Activated CD4-positive, alpha-beta T cell treated with anti-CD3 and anti-CD28 coated beads, Interleukin-2, Interleukin-4, amounts not matched to agents 100 ng/mL and 50 ng/mL, durations not matched to agents 16 hours and 8 hours (primary cell): ENCODE results near the gene OSBPL7.

Experiments used
- DNase-seq: peaks from one replicate; pipeline ENCODE4 v3.0.0-alpha.2; 2020; ENCODE audit warnings: low spot score

OSBPL7 gene, protein sequence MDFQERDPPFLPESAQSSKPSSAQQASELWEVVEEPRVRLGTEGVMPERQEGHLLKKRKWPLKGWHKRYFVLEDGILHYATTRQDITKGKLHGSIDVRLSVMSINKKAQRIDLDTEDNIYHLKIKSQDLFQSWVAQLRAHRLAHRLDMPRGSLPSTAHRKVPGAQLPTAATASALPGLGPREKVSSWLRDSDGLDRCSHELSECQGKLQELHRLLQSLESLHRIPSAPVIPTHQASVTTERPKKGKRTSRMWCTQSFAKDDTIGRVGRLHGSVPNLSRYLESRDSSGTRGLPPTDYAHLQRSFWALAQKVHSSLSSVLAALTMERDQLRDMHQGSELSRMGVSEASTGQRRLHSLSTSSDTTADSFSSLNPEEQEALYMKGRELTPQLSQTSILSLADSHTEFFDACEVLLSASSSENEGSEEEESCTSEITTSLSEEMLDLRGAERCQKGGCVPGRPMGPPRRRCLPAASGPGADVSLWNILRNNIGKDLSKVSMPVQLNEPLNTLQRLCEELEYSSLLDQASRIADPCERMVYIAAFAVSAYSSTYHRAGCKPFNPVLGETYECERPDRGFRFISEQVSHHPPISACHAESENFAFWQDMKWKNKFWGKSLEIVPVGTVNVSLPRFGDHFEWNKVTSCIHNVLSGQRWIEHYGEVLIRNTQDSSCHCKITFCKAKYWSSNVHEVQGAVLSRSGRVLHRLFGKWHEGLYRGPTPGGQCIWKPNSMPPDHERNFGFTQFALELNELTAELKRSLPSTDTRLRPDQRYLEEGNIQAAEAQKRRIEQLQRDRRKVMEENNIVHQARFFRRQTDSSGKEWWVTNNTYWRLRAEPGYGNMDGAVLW

DNA sequence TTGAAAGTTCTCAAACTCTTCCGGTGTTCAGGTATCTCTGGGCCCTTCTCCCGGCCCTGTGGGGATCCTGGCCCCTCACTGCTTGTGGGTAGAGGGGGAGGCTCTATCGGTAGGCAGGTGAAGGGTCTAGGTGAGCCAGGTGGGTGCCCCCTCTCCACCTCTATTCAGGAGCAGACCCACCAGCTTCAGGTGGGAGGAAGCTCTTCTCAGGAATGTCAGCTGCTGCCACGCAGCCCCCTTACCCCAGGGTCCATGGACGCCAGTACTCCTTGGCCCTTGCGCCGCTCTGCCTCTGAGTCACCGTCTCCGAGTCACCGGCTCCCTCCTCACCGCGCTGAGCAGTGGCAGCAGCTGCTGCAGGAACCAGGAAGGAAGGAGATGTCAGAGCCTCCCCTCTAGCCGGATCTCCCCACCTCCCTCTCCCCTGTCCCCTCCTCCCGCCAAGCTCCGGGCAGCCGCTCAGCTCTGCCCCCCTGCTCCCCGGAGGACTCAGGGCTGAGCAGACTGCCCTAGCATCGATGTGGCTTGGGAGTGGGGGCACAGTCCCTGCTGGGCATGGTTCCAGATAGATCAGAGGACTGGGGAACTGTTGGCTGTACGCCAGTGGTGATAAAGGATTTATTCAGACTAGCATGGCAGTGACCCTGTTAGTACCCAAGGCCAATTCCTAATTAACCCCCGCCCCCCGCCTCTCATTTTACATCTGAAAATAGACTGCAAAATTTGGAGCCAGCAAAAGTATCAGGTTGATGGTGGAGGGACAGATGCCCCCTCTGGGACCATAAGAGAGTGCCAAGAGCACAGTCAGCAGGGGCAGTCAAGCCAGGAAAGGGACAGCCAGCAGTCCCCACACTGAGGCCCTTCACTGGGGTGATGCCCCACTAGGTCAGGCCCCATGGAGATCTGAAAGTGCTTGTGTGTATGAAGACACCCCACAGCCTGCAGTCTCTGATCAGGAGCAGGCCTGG is at the start of gene OSBPL7:
Gene OSBPL7, minus strand, starts transcription at position 371 of the 968 bp plus-strand sequence. CDS start 1,516 bp downstream, outside the sequence.
- DNase-seq = peak; percentile 77

DNA sequence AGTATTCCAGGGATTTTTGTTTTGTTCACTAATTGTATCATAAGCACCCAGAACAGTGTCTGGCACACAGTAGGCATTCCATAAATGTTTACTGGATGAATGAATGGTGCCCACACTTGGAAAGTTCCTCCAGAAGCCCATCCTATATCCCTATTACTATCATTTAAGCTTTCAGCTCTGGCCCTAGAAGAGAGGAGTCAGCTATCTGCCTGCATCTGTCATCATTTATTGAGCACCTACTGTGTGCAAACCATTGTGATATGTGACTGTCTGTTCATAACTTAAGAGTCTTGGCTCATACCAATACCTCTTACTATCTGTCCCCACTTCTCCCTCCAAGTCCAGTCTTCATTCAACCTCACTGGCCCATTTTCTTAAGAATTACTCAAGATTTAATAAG is 49.5 kb upstream of the OSBPL7 start:
- DNase-seq = no peak

DNA sequence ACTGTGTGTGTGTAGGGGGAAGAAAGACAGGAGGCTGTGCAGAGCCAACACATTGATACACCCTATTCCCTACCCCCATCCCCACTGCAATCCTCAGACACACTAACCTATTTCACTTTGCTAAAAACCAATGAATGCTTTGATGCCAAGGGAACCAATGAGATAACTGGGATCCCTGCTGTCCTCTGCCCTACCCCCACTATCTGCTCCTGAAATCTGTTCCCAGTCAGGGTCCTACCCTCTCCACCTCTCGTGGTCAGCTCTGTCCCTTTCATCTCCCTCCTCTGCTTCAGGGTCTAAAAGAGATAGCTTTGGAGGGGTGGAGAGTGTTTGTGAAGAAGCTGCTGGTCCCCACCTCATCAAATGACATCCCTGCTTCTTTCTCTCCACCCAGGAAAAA is 48.5 kb upstream of the OSBPL7 start:
- no peak for DNase-seq

DNA sequence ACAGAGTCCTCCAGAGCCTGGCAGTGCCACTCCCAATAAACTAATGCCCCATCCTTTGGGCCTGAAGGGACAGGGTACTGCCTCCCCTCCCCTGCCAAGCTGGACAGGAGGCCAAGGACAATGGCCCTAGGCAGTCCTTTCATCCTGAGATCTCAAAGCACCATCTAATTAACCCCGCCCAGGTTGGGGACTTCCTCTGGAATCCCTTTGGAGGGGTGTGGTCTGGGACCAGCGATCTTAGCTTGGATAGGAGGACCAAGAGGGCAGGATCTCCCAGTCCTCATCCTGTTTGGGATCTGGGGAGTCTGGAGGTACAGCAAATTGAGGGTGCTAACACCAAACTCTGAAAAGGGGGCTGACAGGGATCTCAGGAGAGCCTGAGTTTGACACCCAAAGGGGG is 47.5 kb upstream of the OSBPL7 start:
- DNase-seq = no peak

DNA sequence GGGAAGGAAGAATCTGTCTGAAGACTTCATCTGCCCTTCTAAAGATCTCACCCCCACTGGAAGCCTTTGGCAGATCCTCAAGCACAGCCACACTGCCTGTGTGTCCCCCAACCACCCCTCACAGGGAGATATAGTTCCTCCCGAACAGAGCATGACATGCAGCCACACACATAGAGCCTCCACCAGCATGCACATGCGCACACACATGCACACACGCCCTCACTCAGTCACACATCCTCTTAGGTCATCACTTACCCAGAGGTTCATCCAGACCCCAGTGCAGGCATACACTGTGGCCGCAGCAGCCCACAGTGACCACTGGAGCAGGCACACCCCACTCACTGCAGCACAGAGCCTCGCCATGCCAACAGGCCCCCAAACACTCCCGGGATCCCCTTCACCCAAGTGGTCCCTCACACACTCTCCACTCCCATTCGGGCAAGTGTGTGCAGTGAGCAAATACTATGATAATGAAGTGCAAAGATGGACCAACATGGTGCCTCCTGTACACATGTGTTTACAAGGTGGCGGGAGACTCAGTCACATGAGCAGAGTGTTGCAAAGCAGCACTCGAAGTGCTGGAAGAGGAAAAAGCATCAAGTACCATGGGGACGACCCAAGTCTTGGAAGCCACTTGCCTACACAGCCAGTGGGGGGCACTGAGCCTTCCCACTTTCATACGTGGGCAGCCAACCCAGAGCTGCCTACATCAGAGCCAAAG is 46.4 kb upstream of the OSBPL7 start:
- DNase-seq = no peak

DNA sequence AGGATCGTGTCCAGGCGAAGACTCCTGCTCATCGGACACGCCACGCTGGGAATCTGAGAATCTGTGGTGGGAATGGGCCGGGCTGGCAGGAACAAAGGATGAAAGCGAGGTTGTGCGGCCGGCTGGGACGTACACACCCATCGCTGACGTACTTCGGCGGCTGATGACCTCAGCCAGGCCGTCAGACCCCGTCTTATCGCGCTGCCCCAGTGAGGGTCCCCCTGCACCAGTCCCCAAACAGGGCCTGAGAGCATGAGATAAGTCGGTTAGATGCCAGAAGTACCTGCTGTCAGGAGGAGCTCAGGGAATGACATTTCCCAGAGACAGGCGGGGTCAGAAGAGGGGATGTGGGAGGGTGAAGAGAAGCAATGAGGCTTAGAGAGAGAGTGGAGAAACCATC is 45.3 kb upstream of the OSBPL7 start:
- DNase-seq = no peak

DNA sequence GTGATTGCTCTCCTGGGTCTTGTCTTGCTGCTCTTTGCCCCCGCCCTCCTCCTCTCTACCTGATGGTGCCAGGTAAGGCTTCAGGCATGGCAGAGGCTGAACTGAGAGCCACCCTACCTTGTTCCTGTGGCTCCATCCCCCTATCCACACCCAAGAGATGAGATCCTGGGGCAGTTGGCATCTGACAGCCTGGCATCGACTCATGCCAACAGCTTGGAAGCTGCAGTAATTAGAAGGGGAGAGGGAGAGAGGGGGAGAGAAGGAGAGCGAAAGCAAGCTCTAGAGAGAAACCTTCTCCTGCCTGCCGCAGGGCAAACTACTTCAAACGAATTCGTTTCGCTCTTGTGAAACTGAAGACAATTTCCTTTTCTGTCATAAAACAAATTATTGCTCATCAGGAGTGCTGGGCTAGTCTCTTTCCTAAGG is 43.2 kb upstream of the OSBPL7 start:
- DNase-seq = peak; percentile 52

DNA sequence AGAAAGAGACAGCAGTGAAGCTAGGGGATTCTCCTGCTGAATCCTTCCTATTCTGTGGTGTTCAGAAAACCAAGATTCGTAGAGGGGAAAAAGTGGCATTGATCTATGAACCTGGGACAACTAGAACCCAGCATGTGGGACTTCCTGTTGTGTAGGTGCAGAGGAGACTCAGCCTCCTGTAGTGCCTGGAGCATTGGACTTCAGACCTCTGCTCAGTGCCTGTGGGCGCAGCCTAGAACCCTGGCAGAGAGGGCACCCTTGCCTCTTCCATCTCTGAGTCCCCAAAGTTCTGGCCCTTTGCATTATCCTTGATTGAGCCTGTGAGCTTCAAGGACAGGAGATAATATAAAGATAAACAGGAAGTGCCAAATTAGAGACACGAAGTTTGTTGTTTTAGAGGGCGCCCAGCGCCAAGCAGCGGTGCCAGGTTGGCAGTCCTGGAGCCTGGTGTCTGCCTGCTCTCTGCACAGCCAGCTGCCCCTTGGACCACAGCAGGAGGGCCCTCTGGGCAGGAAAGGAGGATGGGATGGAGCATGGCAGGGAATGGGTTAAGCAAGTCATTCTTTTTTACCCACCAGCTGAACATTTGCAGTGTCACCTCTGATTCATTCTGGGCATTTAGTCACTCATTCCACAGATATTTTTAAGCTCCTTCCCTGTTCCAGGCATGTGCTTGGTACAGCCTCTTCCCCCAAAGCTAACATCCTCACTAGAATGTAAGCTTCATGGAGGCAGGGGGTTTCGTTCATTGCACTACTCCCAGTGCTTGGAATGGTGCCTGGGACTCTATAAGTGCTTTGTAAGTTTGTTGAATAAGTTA is 41.2 kb upstream of the OSBPL7 start:
- no peak for DNase-seq

DNA sequence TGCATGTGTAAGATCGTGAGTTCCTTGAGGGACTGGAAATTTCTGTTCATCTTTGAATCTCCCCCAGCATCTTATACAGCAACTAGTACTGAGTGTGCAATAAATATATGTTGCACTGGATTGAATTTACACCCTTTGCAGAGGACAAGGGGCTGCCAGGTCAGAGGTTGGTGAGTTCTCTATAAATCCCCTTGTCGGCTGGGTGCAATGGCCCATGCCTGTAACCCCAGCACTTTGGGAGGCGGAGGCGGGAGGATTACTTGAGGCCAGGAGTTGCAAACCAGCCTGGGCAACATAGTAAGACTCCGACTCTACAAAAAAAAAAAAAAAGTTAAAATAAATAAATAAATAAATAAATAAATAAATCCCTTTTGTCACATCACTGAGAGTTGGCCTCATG is 38.8 kb upstream of the OSBPL7 start:
- no peak for DNase-seq

DNA sequence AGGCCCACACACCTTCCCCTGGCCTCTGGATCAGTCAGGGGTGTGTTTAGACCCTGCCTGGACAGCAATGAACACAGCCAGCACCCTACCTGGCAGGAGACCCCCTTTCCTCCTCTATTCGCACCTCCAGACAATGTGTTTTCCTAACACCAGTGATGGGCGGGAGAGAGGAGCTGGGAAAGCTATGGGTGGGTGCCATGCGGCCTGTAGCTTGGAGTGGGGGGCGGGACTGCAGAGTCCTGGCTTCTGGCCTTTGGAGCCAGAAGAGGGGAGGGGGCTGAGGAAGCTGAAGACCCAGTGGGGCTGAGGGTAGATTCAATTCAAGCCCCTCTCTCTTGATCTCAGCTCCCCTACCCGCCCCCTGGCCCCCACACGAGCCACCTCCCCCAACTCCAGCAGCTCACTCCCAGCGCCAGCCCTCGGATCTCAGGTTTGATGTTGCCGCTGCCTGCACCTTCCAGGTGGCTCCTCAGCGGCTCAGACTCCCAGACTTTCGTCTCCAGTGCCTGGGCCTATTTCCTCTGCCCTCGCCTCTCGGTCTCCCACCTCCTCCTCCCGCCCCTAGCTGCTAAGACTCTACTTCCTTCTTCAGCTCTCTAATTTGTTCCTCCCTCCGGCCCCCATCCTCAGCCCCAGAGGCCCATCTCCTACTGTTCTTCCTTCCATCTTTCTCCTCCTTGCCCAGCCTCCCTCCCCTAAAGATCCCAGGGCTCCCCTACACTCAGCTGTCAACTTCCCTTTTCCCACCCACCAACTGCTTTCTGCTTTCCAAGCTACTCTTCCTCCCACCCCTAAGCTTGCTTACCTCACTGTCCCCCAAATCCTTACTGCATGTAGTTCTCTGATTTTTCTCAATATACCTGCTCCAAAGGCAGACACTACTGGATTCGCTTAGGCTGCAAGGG is 36.2 kb upstream of the OSBPL7 start:
- DNase-seq = no peak

DNA sequence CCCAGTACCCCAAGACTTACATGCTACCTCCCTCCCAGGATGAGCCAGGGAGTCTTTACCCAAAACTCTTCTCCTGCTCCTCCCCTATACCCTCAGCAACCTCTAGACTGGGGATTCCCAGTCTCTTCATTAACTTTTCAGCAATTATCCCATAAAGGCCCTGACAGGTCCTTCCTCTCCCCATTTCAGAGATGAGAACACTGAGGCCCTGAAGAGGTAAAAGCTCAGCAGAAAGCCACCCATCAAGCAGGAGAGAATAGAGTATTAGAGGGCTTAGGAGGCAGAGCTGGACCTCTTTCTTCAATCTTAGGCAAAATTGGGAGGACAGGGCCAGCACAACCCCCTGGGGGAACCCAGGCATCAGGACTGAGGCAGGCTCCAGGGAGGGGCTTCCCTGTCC is 35.2 kb upstream of the OSBPL7 start:
- DNase-seq = no peak

DNA sequence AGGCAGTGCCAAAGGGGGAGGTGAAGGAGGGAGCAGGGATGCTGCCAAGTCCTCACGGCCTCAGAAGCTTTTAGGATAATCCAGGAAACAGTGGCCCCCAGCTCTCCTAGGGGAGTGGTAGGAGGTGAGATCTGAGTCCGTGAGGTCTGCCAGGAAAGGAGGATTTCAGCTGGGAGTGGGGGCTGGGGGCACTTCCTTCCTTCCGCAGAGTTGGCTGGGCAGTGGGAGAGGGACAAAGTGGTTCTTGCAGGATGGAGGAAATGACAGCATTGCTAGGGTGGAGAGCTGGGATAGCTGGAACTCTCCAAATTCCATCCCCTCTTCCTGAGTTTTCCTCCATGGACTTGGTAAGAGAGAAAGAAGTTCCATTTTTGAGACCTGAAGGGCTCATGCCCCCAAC is 34.1 kb upstream of the OSBPL7 start:
- no peak for DNase-seq

DNA sequence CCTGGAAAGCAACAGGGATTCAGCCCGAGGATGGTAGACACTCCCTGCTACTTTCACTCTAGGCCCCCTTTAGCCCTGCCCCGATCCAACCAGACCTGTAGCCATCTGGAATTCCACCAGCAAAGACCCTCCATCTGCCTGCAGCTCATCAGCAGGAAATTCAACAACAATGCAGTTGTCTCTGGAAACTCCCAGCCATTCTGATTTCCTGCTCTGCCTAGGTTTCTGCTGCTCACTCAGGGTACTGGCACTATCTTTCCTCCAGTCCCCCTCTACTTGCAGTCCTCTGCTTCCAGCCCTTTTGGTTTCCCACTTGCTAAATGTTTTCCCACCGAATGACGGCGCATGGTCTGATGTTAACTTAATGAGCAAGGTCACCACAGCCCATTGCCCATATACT is 32.0 kb upstream of the OSBPL7 start:
- DNase-seq = no peak

DNA sequence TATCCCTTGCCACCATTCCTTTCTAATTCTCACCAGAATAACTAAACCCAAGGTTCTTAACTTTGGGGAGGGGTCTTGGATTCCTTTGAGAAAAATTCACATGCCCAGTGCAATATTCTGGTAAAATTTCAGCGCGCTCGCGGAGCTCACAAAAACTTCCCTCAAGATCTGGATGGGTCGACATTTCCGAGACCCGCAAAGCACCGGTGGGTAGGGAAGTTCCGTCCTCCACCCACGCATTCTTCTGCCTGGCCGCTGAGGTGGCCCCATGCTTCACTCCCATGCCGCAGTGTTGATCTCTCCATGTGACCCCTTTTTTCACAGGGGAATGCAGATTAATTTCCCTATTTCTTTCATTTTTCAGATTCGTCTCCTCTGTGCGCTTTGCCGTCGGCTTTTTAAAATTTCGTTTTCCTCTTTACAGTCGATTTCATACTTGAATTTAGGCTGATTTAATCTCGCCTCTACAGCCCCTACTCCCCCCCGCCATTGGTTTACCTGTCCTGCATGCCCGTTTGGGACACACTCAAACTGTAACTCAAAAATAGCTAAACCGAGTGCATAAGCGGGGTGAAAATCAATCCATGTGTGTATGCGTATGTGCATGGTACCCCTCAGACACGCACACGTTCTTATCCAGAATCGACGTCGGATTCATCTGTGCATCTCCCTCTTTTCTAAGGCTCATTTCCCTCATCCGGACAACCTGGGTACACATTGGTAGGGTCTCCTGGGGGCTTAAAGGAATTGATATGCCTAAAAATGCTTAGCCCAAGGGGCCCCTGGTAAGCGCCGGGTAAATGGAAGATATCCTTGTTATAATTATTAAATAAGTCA is 30.7 kb upstream of the OSBPL7 start:
- no peak for DNase-seq

DNA sequence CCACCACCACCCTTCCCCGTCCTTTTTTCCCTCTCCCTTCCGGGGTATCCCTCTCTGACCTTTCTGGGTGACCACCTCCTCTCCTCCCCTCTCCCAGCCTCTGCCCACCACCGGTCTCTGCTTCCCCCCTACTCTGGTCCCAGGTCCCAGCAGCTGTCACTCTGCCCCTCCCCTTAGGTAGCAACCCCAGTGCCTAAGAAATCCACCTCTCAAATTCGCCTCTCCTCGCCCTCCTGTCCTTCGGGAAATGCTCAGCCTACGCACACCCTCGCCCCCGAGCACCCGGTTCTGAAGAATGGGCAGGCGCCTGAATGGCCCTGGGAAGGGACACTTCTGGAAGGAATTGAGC is 30.1 kb upstream of the OSBPL7 start:
- no peak for DNase-seq

DNA sequence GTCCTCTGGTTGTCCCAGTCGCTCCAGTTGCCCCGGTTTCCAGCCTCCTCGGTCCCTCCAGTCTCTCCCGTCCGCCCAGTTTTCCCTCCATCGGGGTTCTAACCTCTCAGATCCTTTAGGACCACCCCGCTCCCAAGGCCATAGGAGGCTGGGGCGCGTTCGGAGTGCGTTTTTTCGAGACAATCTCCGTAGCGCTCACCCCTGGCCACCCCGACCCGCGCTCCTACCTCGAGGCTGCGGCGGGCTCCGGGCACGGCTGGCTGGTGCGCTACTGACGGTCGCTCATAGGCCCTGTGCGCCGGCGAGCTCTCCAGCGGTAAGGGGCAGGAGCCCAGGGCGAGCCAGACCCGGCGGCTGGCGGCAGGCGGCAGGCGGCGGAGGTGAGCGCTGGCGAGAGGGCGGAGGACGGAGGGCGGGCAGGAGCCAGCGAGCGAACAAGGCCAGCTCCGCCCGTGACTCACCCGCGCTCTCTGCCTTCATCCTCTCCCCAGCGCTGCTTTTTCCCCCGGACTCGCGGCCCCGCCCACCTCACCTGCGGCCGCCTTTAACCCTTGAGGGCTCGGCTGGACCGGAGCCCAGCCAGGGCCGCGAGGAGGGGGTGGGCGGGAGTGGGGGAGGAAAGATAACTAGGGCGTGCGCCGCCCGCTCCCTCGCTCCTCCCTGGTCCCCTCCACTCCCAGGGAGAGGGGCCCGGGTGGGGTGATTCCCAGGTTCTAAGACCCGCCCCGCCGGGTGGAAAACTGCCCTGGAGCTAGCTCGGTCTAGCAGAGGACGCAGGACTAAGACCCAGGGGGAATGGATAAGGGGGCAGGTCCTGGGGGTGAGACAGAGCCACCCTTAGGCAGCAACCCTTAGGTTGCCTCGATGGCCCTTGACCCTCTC is 29.3 kb upstream of the OSBPL7 start, which contains the start of gene SP6:
Gene SP6, minus strand, starts transcription at position 472 of the 882 bp plus-strand sequence. CDS start 2,734 bp downstream, outside the sequence.
- DNase-seq = peak; percentile 42

DNA sequence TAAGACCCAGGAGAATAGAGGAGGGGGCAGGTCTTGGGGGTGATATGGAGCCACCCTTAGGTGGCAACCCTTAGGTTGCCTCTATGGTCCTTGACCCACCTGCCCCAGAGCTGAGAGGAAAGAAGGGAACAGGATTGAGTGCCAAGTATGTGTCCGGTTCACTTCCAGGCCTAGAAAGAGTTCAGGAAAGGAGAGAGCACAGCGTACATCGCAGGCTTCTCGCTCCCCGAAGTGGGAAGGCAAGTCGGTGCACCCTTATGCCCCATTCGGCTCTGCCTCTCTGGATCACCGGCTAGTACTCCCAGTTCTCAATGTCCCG is 28.7 kb upstream of the OSBPL7 start:
- DNase-seq = no peak

DNA sequence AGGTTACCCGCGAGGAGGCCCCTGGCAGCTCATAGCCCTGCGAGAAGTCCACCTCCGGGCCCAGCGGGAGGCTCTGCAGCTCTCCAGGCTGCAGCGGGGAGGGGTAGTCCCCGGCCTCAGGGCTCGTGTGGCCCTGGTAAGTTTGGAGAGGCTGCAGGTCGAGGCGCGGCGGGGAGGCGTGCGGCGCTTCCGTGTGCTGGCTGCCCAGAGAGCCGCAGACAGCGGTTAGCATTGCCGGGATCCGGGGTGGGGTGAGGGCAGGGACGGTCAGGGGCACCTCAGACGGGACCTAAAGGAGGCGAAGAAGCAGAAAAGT is 26.6 kb upstream of the OSBPL7 start:
- DNase-seq = no peak
